Neural progenitor cell (in vitro differentiated cells): ENCODE results near the gene NINJ2.
"Not testable (repeated sequence)": the region's sequence is repeated elsewhere in the genome, so short reads cannot be mapped to it uniquely, and the experiment has no call there.

Source experiments
- CTCF ChIP-seq: fragments of 200-600 bp; sonication (generic); IDR thresholded peaks from 2 replicates; pipeline ENCODE4 v1.5.1; 2017; ENCODE audit warnings: antibody characterized with exemption, mild to moderate bottlenecking
- EZH2 ChIP-seq: fragments of 200-600 bp; sonication (generic); IDR thresholded peaks from 2 replicates; pipeline ENCODE4 v1.6.1; 2017; ENCODE audit warnings: antibody characterized with exemption, mild to moderate bottlenecking, moderate library complexity

- not testable (repeated sequence) for TF ChIP-seq CTCF, EZH2
Observed at GRCh38 chr12:628742-629078, 34.5 kb downstream of the NINJ2 start.
